ENCODE data around the gene POLR1A.

The POLR1A gene

DNA sequence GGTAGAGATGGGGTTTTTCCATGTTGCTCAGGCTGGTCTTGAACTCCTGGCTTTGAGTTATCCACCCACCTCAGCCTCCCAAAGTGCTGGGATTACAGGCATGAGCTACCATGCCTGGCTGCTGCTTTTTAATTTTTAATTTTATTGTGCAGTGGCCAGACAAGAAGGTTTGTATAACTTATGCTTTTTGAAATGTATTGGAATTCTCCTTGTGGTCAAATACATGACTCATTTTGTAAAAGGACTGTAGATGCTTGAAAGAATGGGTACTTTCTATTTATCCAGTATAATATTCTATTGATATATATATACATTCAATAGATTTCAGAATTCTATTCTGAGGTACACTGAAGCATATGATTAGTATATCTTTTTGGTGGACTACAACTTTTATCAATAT, 134.3 kb downstream of the POLR1A start:
- DNase-seq: no peak
